Measurements from ENCODE around the gene WDR74.

- TF ChIP-seq CTCF (IDR thresholded peaks at IDR 0.05) (no peak), ZFX (IDR thresholded peaks at IDR 0.05; ENCODE audit: borderline replicate concordance) (no peak)
Measured at GRCh38 chr11:62856333-62856895, 17.0 kb upstream of the WDR74 start.

Measured in 22Rv1 (cell line).